HG03342 (cell line): Measurements from ENCODE around the gene FUT2.
"Not testable (repeated sequence)": the region's sequence is repeated elsewhere in the genome, so short reads cannot be mapped to it uniquely, and the experiment has no call there.

Experiments
- ATAC-seq: cut with Tn5 transposase; IDR thresholded peaks from one replicate; pipeline ENCODE4 v1.9.1; 2021; ENCODE audit warnings: mild to moderate bottlenecking, moderate library complexity; ENCODE audit not compliant: unreplicated experiment

The FUT2 gene

DNA sequence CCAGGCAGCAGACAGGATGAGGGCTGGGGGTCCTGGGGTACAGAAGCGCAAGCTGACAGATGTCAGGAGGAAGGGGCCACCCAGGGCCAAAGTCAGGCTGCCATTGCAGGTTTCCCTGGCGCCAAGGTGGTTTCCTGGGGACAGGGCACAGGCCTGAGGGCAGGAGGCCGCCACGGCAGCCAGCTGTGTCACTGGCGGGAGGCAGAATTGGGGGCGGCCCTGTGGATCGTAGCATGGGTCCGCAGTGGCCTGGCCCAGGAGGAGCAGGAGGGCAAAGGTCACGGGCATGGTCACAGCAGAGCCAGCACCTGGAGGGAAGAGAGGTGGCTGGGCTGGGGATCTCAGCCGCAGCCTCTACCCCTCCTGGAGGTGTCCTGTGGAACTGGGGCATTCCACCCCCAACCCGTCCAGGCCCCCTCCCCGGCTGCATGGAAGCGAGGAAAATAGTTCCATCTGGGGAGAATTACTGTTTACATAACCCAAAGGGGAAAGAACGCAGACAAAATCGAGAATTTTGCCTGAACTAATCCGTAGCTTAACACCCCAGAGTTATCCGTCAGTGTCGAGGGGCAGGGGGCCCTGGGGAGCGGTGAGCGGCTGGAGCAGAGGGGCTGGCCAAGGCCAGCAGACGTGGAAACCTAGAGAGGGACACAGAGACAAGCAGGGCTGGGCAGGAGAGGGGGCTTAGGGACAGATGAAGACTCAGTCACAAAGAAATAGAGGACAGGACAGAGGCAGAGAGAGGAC lies 24.9 kb upstream of the FUT2 start:
- ATAC-seq, result no peak

DNA sequence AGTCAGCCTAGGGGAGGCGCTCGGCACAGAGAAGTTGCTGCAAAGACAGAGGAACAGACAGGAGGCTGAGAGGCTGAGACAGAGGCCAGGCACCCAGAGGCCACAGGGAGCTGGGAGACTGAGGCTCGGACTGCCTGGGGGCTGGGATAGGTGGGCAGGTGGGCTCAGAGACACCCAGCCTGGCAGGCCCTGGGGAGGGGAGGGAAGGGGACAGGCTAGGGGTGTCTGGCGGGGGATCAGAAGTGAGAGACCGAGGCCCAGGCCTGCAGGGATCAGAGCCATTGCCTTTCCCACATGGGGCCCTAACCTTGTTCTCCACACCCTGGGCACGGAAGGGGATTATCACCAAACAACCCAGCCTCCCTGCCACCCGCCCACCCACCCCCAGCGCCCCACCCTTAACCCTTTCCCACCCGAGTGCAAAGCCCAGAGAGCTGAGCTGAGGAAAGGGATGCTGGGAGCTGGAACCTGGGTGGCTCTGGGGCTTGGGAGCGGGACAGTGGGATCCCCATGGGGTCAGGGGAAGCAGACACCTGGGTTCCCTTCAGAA lies 24.2 kb upstream of the FUT2 start:
- ATAC-seq, result no peak

DNA sequence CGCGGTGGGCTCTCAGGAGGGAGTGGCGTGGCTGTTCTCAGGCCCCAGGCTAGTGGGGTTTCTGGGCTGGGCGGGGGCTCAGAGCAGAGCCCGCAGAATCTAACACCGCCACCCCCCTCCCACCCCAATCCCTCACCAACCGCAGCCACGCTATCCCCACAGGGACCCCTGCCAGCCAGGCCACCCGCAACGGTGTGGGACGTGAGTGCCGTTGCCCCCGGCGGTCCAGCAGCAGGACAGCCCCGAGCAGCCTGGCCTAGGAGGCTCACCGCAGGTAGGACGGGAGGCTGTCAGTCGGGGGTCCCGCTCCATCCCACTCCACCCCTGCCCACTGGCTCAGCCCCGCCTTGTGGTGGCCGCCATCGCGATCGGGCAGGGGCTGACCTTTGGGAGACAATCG lies 22.8 kb upstream of the FUT2 start, which contains the start of gene NTN5:
Gene NTN5 (minus strand): TSS at position 24 of the 400 bp plus-strand sequence. CDS start 2,031 bp downstream, outside the sequence.
- no peak for ATAC-seq

DNA sequence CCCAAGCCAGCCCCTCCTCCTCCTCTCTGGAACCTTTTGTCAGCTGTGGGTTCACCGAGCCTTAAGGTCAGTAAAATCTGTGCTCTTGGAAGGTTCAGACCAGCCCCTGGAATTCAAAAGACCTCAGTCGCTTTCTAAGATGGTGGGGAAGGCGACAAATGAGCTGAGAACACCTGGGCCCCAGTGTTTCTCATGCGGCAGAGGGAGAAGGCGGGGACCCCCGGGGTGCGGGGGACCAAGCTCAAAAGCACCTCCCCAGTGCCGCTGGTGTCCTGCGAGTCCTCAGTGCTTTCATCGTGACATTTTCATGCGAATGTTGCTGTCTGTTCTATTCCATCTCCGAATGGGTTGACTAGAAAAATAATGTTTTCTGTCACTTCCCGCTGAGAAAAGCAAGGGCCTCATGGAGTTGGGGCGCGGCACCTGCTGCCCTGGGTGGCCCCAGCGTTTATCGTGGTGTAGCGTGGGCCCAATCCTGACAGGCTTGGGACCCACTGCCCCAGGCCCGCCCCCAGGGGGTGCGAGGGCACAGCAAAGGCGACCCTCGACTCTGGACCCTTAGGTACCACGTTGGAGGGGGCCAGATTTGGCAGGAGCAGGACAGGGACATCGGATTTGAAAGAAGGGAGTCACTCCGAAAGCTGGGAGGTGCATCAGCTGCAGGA lies 22.2 kb upstream of the FUT2 start:
- ATAC-seq, result no peak

DNA sequence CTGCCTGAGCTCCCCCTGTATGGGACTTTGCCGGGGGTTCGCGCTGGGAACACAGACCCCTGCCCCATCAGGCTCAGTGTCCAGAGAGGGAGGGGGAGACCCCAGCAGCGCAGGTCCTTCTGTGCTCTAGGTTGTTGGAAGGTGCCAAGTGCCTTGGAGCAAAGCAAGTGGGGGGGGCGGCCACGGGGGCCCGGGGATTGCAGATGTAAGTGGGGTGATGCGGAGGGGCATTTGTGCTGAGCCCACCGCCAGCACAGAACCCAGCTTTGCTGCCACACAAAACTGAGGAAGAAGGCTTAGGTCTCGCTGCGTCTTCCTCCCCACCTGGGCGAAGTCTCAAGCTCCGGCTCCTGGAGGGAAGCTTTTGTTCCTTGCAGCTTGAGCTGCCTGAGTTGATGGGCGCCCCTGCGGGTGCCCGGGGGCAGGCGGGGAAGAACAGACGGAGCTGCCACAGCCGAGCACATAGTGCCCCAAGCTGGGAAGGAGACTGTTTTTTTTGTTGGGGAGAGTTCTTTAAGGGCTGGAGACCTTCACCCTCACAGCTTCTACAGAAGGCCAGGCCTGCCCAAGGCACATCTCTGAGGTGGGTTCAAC lies 21.5 kb upstream of the FUT2 start:
- no peak for ATAC-seq

DNA sequence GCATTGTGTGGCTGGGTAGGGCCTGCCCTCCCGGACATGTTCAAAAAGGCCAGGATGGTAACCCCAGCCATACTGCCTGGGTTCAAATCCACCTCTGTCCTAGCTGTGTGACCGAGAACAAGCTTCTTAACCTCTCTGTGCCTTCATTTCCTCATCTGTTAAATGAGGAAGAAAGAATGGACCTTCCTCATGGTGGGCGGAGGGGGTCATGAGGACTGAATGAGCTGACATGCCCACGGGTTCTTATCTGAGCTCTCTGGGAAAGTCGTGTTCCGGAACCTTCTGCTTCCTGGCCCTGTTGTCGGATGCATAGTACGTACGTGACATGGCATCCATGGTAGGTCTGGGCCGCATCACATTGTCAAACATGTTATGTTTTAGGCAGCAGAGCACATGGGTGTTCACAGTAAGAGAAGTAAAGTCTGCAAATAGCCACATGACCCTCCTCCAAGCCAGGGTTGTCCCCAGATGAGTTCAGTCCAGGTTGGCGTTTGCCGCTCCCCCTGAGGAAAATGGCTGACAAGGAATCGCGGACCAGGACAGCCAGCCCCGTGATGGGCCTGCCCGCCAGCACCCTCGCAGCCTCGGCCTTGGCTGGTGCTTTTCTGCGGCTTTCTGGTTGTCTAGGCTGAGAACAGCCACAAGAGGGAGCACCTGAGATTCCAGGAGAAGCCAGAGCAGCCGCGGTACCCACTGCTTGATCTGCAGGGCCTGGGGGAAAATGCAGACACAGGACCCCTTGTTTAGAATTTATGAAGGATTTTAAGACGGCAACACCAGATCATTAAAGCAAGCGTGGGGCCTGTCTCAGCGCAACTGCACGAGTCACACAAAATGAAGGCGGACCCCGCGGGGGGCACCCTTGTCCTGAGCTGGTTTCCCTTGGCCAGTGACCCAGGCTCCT lies 20.6 kb upstream of the FUT2 start:
- no peak for ATAC-seq

DNA sequence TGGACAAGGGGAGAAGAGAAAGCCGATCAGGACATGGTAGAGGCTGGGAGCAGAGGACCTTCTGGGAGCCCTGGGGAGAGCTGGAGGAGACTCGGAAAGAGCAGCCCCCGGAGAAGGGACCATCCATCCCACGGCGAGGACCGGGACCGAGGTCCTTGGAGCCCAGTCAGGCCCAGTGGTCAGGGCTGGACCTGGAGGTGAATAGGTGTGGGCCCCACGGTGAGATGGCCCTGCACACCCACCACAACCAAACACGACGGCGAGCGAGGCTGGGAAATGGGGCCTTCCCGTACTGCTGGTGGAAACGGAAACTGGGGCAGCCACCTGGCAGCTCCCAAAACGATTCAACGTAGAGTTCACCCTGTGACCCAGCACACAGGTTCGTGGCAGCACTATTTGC lies 19.3 kb upstream of the FUT2 start:
- no peak for ATAC-seq

DNA sequence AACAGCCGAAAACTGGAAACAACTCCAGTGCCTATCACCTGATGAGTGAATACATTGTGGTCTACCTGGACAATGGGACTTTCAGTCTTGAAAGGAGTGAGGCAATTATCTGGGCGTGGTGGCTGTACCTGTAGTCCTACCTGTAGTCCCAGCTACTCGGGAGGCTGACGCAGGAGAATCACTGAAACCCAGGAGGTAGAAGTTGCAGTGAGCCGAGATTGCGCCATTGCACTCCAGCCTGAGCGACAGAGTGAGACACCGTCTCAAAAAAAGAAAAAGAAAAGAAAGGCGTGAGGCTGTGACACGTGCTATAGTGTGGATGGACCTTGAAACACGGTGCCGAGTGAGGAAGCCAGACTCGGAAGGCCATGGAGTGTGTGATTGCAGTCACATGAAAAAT lies 18.9 kb upstream of the FUT2 start:
- ATAC-seq, result no peak

DNA sequence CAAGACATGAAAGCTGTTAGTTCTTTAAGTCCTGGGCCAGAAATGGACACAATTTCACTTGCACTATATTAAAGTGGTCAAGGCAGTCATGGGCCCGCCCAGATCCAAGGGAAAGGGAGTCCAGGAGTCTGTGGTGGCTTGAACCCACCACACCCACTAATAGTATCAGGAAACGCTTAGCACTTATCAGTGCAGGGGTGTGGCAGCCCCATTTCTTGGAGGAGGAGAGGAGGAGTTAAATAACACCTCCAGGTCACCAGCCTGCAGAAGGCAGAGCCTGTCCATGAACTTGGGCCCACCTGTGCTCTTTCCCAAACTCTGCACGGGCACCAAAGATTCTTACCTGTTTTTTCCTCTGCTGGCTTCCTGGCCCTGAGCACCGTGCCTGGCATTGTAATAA lies 17.6 kb upstream of the FUT2 start:
- ATAC-seq, result no peak

DNA sequence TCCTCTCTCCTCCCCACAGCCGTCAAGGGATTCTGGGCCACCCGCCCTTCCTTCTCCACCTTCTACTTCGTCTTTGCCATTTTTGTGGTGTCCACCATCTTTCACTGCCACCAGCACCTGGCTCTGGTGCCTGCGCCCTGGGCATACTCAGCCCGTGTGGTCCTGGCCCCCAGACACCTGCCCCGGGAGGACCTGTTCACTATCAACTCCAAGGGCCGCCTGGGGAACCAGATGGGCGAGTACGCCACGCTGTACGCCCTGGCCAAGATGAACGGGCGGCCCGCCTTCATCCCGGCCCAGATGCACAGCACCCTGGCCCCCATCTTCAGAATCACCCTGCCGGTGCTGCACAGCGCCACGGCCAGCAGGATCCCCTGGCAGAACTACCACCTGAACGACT lies 15.8 kb upstream of the FUT2 start:
- ATAC-seq, result not testable (repeated sequence)

DNA sequence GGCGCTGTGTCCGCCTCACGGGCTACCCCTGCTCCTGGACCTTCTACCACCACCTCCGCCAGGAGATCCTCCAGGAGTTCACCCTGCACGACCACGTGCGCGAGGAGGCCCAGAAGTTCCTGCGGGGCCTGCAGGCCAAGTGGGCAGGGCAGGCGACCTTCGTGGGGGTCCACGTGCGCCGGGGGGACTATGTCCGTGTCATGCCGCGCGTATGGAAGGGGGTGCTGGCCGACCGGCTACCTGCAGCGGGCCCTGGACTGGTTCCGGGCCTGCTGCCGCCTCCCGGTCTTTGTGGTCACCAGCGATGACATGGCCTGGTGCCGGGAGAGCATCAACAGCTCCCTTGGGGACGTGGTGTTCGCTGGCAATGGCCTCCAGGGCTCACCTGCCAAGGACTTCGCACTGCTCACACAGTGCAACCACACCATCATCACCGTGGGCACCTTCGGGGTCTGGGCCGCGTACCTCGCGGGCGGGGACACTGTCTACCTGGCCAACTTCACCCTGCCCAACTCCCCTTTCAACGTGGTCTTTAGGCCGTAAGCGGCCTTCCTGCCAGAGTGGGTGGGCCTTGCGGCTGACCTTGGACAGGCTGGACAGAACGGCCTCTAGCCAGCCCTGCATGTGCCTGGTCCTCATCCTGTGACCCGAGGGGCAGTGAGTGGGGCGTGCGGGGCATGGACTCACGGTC lies 15.2 kb upstream of the FUT2 start:
- no peak for ATAC-seq

DNA sequence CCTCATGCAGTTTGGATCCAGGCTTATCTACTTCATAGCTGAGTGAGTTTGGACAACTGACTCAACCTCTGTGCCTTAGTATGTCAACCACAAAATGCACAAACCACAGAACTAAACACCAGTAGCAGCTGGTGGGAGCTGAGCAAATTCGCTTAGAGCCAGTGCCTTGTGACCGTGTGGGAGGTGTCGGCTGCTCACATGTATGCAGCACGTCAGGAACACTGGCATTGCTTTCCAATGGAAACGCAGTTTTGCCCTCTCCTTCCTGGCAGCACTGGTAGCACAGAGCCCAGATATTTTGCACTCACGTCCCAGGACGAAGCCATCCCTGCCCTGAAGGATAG lies 14.7 kb upstream of the FUT2 start:
- ATAC-seq, result no peak

DNA sequence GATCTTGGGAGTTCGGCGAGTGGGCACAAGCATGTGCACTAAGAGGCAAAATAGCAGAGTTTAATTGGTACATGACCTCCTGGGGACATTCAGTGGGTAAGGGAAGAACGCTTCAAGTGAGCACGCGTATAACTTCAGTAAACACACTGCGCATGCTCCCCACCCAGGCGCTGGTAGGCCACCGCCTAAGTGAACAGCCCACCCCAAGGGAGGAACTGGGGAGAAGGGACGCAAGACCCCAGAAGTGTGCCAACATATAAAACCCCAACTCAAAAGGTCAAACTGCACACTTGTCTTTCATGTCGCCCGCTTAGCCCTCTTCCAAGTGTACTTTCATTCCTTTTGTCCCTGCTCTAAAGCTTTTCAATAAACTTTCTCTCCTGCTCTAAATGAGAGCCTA lies 12.4 kb upstream of the FUT2 start:
- no peak for ATAC-seq

DNA sequence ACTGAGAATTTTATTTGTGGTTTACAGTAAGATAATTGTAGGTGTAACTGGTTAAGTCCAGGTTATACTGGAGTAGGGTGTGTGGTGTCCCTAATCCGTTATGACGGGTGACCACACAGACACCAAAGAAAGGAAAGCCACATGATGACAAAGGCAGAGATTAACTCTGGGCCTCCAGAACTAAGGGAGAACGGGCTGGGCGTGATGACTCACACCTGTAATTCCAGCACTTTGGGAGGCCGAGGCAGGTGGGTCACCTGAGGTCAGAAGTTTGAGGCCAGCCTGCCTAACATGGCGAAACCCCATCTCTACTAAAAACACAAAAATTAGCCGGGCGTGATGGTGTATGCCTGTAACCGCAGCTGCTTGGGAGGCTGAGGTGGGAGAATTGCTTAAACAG lies 10.2 kb upstream of the FUT2 start:
- no peak for ATAC-seq

DNA sequence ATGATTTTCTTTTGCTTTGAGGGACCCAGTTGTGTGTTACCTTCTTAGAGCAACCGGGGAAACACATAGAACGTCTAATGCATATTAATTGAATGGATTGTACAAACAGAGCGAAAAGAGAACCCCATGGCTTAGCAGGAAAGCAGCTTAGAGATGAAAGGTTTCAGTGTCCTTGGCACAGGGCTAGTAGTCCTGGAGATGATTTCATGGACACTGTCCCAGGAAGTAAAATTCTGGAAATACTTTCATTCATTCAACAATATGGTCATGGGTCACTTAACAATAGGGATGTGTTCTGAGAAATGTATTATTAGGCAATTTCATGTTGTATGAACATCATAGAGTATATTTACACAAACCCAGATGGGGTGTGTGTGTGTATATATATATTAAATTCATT lies 9.7 kb upstream of the FUT2 start:
- ATAC-seq, result no peak

DNA sequence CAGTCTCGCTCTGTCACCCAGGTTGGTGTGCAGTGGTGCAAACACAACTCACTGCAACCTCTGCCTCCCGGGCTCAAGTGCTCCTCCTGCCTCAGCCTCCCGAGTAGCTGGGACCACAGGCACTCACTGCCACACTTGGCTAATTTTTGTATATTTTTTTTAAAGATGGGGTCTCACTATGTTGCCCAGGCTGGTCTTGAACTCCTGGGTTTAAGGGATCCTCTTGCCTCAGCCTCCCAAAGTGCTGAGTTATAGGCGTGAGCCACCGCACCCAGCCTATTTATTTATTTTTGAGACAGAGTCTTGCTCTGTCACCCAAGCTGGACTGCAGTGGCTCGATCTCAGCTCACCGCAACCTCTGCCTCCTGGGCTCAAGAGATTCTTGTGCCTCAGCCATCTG lies 9.1 kb upstream of the FUT2 start:
- not testable (repeated sequence) for ATAC-seq

DNA sequence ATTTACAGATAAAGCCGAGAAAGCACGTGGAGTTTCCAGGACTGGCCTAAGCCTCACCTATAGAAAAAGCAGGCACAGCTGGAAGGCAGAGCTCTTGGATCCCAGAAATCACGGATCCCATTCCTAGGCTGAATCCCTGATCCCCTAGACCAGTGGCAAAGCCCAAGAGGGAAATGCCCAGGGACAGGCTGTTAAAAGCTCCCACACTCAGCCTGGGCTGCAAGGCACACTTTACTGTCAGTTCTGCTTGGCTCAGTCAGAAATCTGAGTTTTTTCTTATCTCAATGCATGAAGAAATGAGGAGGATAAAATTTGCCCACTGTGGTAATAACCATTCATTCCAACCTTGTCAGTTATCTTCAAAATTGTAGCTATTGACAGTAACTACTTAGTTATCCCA lies 8.0 kb upstream of the FUT2 start:
- no peak for ATAC-seq

DNA sequence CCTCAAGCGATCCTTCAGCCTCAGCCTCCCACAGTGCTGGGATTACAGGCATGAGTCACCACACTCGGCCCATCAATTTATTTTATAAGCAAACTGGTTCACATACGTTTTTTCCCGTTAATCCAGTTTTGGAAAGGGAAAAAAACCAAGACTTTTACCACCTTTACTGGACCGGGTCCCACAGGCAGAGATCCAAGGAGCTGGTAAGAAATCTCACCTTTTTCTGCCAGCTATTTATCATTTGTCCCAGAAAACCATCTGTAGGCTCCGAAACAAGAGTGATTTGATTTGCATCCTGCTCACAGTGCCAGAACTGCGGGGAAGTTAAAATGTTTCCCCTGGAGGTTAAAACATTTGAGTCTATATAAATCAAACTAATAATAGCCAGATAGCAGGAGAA lies 6.3 kb upstream of the FUT2 start:
- ATAC-seq, result no peak

DNA sequence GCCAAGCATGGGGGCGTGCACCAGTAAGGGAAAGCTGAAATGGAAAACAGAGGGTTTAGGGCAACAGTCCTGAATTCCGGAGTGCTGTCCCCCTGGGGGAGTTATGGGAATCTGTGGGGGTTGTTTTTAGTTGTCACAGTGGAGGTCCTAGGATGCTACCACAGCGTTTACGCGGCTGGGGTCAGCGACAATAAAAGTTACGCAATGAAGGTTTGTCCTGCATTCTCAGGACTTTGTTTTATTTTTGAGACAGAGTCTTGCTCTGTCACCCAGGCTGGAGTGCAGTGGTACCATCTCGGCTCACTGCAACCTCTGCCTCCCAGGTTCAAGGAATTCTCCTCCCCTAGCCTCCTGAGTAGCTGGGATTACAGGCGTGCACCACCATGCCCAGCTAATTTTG lies 2.1 kb upstream of the FUT2 start:
- ATAC-seq, result not testable (repeated sequence)

DNA sequence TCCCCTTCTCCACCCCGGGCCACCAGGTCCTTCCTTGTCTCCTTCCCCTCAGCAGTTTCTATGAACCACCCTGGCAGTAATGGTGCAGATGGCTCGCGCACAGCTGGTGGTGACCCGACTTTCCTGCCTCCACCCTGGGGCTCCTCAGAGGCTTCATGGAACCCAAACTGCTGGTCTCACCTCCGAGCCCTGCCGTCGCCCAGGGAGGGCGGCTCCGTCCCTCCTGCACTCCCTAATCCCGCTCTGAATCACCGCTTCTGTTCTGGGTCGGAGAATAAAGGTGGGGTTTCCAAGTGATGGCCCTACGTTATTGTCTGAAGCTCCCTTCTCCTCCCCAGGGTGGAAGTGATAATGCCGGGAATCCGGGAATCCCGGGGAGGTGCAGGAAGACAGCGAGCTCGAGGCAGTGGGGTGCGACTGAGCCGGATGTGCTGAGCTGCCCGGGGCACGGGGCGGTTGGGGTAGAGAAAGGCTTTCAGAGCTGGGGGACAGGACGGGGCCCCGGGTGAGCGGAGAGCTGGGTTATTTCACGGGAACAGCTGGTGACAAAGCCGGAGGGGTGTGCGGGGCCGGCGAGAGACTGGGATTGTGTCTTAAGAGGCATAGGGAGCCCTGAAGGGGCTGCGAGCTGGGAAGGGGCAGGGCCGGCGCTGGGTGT lies 711 bp downstream of the FUT2 start:
- ATAC-seq, result no peak
